ENCODE data around the gene SEMA7A. TPM values are rescaled to one million over a fixed set of nuclear protein-coding genes. Genes with fewer than 3 reads are reported as not detected.

The SEMA7A gene
- polyA plus RNA-seq, 12 donors = 4.1 to 9.6 (median 5.6) TPM; not detected in 1

DNA sequence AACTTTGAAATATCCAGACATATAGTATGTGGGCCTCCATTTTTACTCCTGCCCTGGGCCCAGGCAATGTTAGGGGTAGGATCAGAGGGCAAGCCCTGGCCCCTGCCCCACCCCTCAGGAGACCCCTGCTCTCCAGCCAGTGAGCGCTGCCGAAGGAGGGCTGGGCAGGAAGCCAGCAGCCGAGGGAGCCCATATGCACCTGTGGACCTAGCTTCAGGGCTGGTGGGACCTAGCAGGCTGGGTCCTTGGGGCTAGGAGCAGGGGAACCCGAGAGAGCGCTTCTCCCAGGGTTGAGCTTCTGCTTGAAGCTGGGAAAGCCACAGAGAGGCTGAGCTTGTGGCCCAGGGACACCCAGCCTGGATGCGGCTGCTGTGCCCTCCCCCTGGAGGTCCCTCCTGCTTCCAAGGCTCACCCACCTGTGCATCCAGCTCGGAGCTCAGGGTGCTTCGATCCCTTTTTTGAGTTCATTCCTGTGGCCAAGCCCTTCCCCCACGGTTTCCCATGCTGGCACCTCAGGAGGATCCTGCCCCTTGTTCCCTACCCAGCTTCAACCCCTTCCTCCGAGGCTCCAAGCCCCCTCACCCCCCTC is 45.3 kb downstream of the SEMA7A start:
- no peak for DNase-seq

DNA sequence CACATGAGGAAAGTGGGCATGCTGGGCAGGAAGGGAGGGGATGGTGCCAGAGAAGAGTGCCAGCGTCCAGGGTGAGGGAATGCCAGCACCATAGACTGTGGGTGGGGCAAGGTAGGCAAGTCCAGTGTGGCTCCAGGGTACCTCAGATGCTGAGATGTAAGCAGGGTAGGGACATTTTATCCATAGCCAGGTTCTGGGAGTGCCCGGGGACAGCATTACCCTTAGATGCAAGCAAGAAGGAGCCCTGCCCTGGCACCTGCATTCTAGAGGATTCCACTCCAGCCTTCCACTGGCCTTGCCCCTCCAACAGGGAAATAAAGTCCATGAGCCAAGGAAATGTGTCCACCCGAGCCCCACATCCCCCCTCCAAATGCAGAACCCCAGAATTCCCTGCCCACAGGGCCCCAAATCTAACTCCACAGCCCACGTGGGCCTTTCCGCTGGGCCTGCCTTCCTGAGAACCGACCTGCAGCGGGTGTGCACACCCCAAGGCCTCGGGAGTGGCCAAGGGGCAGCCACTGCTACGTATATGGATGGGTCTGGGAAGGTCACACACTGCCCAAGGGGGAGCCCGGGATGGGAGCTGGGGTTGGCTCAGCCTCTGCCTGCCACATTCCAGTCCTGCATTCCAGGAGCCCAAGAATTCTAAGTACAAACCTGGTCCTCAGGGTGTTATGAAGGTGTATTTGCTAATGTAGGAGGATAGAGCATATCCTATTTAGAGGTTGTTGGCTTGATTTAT is 46.0 kb downstream of the SEMA7A start:
- no peak for DNase-seq

DNA sequence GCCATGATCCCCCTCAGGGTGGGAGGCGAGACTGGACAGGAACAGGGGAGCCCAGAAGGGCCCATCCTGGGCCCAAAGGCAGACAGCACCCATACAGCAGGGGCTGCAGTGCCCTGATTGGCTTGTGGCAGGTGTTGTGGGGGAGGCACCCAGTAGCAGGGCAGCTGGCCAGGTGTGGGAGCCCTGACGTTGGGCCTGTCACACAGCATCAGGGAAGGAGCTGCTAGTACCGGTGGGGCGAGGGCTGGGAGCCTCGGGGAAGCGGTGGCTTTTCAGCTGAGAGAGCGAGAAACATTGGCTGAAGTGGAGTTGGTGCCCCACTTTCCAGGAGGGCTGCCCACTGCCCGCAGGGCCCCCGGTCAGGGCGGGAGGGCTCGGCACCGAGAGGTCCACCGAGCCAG is 46.6 kb downstream of the SEMA7A start:
- no peak for DNase-seq

DNA sequence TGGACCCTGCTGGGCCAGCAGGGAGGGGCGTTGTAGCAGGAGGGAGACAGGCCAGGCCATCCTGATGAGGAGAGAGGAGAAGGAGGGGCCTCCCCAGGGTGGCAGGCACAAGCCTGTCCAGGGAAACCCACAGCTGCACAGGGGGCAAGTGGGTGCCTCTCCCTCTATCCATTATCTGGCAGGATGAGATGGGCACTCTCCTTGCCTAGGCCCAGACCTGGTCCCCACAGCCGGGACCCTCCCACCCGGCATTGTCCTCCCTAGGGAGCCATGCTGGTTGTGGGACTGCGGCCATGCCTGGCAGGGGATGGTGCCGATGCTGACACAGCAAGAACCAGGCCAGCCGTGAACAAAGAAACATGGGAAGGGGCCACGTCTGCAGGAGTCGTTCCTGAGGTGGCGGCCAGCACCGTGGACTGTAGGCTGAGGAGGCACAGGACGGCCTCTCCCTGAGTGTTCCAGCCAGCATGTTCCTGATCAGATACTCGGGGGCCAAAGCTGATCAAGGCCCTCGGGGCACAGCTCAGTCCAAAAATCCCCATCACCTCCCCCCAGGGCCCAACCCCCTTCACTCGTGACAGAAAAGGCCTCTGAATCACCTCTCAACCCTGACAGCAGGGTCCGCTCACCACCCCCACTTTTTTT is 47.1 kb downstream of the SEMA7A start:
- no peak for DNase-seq

DNA sequence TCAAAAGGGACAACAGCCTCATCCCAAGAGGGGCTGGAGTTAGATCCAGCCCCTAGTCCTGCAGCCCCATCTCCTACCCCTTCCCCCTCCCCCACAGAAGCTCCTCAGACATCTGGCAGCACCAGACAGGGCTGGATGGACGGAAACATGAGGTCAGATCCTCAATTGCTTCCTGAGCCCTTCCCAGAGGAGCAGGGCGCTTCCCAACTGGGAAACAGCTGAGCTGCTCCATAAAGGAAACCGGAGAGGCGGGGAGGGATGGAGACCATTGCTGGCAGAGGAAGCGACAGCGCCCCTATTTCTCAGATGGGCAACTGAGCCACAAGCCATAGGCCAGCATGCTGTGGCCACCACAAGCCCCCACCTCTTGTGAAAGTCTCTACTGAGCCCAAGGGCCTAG is 48.0 kb downstream of the SEMA7A start:
- no peak for DNase-seq

DNA sequence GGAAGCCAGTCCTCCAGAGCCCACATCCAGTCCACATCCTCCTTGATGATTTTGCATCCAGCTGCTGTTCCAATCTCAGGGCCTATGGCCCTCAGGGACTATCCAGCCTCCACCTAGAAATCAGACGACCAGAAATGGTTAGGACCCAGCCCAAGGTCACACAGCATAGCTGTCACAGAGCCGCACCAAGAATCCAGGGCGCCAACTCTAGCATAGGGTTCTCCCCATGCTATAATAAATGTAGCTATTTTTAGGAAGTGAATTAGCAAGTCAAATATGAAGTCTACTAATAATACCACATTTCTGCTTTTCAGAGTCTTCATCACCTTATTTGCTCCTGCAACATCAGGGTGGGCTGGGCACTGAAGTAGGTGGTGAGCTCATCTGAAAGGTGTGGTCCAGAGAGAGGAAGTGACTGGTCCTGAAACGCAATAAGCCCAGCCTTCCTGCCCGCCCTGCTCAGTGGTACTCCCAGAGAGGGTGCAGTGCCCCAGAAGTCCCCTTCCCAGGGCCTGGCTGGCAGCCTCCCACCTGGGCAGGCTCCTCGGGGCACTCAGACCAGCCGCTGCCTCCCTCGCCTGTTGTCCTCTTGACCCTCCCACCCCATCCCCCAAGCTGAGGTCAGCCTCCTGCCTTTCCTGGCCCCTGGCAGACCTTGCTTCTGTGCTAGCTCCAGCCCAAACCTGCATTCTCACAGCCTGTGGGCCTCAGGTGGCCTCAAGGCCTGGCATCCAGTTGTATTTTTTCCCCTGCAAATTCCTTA is 48.7 kb downstream of the SEMA7A start:
- DNase-seq = no peak

DNA sequence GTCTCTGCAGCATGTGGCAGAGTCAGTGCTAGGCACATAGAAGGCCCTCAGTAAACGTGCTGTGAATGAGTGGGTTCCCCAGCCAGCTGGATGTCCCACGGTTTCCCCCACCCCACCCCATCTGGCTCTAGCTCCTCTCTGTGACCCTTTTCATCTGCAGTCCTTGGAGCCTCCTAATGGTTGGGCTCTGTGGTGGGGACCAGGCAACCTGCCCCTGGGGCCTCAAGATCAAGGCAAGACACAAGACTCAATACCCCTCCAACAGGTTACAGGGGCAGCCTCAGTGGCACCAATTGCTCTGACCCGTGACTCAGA is 49.2 kb downstream of the SEMA7A start:
- no peak for DNase-seq

DNA sequence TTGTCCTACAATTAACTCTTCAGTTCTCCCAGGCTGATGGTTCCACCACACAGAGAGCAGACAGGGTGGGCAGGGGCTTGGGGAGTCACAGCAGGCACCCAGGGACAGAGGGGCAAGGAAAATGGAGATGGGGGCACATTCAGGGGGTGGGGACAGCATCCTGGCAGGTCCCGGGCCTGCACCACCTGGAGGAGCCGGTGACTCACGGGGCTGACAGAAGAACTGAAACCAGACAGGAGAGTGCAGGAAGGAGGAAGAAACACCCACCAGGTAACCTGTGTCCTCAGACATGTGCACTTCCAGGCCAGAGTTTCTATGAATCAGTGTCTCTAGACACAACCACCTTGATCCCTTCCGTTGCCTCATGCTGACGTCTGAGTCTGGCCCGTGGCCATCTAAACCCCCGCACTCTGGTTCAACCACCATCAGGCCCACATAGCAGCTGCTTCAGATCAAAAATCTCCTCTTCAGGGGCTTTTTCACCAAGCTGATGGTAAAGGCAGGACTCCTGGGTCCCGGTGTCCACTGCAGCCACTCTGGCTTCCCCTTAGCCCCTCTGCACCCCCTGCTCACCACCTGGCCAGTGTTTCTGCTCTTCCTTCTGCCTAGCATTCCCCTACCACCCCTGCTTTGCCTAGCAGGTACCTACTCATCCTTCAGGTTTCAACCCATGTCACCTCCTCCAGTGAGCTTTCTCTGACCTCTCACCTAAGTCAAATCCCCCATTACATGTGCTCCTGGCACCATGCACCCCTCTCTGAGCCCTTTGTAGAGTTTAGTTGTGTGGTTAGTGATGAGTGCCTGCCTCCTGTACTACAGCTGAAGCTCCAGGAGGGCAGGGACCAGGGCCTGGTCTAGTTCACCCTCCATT is 49.8 kb downstream of the SEMA7A start:
- no peak for DNase-seq

DNA sequence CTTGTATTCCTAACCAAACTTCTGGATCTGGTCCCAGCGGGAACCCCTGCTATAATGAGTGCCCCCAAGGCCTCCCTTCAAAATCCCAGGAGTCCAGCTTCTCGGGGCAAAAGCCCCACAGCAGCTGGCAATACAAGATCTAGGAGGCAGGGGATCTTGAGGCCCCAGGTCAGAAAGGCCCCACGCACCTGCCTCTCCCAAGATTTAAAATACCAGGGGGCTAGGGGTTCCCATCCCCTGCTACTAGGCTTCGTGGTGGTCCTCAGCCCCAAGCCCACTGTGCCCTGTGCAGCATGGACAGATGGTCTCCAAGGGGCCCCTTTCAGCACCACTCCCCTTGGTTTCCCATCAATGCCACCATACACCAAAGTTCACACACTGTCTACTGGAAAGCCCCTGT is 50.5 kb downstream of the SEMA7A start:
- no peak for DNase-seq

DNA sequence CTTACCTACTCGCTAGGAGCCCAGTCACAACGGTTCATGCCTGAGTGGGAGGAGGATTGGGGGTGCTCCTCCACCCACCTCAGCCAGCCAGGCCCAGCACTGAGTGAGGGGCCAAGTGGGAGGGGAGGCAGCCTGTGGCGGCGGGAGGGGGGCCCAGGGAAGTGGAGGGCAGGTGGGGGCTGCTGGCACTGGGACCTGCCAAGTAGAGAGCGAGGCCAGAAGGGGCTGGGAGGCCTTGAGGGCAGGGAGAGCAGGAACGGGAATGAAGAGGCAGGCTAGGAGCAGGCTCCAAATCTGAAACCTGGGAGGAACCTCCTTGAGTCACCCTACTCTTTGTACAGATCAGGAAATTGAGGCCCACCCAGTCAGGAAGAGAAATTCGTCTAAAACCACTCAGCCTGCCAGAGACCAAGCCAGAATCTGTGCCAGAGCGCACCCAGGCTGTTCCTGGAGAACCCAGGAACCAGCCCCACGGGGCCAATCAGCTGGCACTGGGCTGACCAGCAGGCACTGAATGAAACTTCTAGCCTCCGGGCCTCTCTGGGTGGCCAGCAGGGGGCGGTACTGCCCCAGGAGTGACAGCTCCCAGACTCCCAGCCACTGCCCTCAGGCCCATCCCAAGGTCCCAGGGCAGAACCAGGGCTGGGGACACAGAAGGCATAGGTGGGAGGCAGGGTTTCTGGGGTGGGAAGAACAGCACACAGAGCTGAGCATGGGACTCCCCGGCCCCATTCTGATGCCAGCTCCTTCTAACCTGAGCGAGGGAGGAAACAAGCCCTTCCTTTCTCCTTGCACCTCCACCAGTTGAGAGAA is 51.5 kb downstream of the SEMA7A start:
- peak; percentile 82 for DNase-seq

DNA sequence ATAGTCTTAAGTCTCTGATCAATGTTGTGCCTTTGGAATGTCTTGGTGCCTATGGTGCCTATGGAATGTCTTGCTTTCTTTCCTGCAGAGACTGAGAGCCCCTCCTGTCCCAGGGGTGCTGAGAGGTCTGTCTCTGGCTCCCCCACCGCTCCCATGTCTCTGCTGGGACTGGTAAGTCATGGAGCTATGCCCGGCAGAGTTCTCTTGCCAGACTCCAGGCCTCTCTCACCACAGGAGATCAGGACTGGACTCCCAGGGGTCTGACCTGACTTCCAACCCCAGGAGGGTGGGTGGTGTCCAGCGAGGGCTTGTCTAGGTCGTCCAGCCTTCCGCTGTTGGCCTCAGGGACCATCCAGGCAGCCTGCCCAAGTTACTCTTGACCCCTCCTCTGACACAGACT is 52.3 kb downstream of the SEMA7A start:
- no peak for DNase-seq

DNA sequence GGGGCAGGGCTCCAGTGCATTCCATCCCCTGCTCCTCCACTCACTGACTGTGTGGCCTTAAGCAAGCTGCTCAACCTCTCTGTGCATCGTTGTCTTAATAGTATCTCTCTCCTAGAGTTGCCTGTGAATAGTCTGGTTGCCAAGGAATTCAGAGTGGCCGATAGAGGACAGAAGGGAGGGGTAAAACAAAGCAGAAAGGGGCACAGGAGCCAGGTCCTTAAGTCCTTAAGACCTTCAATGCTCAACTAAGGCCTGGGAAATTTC is 52.6 kb downstream of the SEMA7A start:
- DNase-seq = no peak

DNA sequence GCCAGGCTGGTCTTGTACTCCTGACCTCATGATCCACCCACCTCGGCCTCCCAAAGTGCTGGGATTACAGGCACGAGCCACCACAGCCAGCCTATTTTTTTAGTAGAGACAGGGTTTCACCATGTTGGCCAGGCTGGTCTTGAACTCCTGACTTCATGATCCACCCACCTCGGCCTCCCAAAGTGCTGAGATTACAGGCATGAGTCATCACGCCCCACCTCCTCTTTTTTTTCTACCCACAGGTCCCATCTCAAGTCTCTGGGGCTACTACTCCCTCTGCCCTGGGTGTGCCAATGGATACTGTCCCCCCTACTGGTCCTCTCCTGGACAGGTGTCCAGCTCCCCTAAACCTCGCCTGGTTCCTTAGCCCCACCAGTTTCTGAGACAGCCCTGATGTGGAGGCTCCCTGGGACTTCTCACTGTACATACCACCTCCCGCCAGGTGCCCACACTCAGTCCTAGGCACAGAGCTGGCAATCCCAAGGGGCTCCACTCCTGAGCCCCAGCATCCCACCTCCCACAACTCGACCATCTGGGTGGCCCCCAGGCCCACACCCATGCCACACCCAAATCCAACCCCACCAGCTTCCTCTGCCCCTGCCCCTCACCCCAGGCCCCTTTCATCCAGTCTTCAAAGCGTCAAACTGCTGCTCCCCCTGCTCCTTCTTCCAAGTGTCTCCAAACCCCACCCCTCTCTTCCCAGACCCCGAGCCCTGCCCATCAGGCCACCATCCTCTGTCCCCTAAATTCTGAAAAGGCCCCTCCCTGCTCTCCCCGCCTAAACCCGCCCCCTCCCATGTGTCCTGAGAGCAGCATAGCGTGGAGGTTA is 53.2 kb downstream of the SEMA7A start:
- DNase-seq = no peak

DNA sequence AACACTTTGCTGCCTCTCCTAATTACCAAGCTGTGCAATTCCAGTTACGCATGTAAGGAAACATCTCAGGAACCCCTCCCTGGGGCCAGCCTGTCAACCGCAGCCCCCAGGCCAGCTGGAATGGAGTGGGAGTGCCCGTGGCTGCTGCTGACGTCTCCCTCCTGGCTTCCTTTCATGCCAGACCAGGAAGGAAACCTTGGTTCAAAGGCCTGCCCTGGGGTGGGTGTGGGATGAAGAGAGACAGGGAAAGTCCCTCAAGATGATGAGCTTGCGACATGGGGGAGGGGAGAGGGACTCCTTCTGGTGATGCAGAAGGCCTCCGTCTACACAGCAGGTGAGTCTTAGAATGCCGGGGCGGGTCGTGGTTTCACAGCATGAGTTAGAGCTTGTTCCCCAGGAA is 54.9 kb downstream of the SEMA7A start:
- no peak for DNase-seq

DNA sequence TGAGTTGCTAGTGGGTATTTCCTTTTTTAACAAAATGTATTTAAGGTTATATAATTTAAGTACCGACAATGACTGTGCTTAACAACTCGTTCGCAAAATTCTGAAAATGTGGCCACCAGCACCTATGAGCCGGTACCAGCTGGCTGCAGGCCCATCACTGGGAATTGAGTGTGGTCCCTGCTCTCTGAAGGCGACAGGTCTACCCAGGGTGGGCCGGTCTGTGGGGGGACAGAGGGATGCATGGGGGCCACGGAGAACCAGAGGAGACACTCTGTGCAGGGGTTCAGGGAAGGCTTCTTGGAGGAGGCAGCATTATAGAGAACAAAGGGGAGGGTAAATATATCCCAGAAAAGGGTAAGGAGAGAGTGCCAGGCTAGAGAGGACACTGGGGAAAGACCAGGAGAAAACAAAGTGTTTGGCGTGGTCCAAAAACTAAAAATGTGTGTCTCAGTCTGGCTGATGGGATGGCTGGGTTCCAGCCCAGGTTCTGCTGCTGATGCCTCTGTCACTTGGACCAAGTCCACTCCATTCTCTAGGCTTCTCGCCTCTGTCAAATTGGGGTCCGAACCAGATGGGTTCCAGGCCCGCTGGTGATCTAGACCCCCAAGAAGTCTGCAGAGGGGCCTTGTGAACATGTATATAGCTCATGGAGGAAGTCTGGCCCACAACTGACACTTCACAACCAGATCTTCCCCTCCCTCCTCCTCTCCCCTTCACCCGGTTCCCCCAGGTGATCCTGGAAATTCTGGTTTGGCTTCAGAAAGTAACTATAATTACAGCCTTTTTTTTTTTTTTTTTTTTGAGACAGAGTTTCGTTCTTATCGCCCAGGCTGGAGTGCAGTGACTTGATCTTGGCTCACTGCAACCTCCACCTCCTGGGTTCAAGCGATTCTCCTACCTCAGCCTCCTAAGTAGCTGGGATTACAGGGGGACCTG is 55.7 kb downstream of the SEMA7A start:
- no peak for DNase-seq

DNA sequence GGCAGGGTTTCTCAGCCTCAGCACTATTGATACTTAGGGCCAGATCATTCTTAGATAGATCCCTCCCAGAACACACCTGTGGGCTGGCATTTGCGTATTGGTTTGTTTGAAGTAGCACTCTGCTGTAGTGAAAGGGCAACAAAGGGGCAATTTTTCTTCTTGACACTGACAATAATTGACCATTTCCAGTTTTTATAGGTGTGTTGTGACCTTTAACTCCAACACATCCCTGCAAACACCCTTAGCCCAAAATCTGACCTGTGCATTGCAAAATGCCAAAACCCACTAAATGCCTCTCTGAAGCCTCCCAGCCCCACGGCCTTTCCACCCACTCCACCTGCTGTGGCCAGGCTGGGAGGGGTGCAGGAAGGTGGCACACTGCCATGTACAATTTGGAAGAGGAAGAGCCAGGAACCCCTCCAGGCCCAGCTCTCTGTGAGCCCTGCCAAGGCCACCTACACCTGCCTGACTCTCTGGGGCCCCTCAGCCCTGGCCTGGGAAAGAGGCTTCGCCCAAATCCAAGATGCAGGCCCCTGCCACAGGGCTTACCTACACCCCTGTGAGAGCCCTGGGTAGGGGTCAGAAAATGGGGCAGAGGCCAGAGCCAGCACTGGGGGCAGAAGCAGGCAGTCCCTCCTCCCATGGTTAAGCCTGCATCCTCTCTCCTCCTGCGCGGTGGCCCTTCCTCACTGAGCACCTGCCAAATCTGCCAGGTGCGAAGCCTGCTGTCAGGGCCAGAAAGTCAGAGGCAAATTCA is 56.8 kb downstream of the SEMA7A start:
- no peak for DNase-seq

DNA sequence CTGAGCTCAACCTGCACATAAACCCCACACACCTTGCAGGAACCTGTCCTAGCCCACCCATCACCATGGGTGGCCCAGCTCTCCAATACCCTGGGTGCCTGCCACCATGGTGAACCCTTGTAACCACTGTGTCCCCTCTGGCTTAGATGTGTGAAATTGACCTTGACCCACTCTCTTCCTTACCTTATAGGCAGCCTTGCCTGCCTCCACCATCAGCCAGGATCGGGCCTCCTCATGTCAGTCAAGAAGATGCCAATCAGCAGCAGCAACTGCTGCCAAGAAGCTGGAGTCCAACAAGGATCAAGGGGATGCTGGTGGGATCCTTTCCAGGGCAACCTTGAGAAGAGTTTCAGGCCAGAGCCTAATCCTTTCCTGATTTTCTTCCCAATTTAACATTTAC is 57.5 kb downstream of the SEMA7A start:
- no peak for DNase-seq

DNA sequence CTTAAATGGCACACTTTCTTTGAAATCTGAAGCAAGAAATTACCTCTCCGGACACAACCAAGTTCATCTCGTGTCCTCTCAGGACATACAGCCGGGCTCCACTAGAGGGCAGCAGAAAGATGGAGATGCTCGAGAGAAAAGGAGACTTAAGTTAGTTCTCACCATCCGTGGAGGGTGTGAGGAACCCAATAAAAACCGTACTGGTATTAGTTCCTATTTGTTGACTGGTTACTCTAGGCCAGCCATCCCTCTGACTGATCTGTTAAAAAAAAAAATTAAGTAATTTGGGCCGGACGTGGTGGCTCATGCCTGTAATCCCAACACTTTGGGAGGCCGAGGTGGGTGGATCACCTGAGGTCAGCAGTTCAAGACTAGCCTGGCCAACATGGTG is 58.5 kb downstream of the SEMA7A start:
- peak; percentile 77 for DNase-seq

All from muscle of arm (tissue), 12 donors.